ENCODE measurements around the gene NVL. TPM values are rescaled to one million over a fixed set of nuclear protein-coding genes. Genes with fewer than 3 reads are reported as not detected.

NVL gene
- total and polyA plus RNA-seq, 2 donors (not counting 3 experiments of a cell fraction or from before 2014, with no cell fraction given) = 16.7 to 30.3 TPM

DNA sequence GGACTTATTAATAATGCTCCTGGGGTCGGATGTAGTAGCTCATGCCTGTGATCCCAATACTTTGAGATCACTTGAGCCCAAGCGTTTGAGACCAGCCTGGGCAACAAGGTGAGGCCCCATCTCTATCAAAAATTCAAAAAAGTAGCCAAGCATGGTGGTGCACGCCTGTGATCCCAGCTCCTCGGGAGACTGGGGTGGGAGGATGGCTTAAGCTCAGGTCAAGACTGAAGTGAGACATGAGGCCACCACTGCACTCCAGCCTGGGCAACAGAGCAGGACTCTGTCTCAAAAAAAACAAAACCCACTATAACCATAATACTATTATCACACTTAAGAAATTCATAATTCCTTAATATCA, 148.5 kb downstream of the NVL start:
- Histone ChIP-seq H3K9me3 (replicated peaks; ENCODE audit: control insufficient read depth, insufficient read depth, low read length) (no peaks in the 10 kb centered on the region), H4K20me1 (replicated peaks; ENCODE audit: control insufficient read depth, extremely low read depth, insufficient read depth, low read length) (no peaks in the 10 kb centered on the region), H3K4me2 (ENCODE audit: insufficient read depth, low read length) (no peak overlapping the region), H3K27ac (ENCODE audit: insufficient read depth, low read depth, low read length) (no peak overlapping the region), H2AFZ (ENCODE audit: low read depth, low read length) (no peak overlapping the region), H3K36me3 (ENCODE audit: control insufficient read depth in 2 of 2, extremely low read depth in 1 of 2, insufficient read depth in 2 of 2, low read length in 2 of 2) (no peaks in the 10 kb centered on the region), H3K4me1 (ENCODE audit: control insufficient read depth, extremely low read depth, insufficient read depth, low read length) (peaks cover 5% of the 10 kb centered on the region), H3K9me1 (replicated peaks; ENCODE audit: control insufficient read depth, extremely low read depth, insufficient read depth, low read length) (no peaks in the 10 kb centered on the region), H3K9ac (replicated peaks; ENCODE audit: extremely low read depth, insufficient read depth, low read length) (no peak overlapping the region), H3K27me3 (ENCODE audit: control insufficient read depth in 2 of 2, insufficient read depth in 2 of 2, low read length in 2 of 2) (no peaks in the 10 kb centered on the region), H3K79me2 (ENCODE audit: control insufficient read depth, insufficient read depth, low read length) (peaks cover 31% of the 10 kb centered on the region), H3K4me3 (replicated peaks in 1 of 3; ENCODE audit: insufficient read depth in 1 of 3, low read depth in 1 of 3, low read length in 3 of 3) (no peak overlapping the region)
- DNase-seq (ENCODE audit: low read depth, low spot score) = no peak
- dilution Hi-C loops (cut with MboI; ENCODE audit: extremely low pct_ligation_motif_present, low sequenced_read_pairs) (no loop called here), intact Hi-C loops (cut with micrococcal nuclease) (loop anchor here (5.0 kb wide), 1 partner anchor 69 kb away; the partner anchor contains the start of gene FBXO28)
- FAIRE-seq = no peak
- no TSS peak for BruUV-seq (replicated peaks)
- POLR2A ChIA-PET = no interaction called here
- CTCF ChIA-PET = interaction anchor here (1.0 kb wide), 1 partner anchor 111 kb away, joined by 3 read pairs; no protein-coding TSS in a partner anchor
- no peak for TF ChIP-seq POLR2AphosphoS5 (IDR thresholded peaks at IDR 0.05; ENCODE audit: insufficient read depth, low read depth, low read length)
- no peak for TF ChIP-seq MYC (IDR thresholded peaks at IDR 0.05; ENCODE audit: low read depth, low read length)
- TF ChIP-seq GATA2 (IDR thresholded peaks at IDR 0.05; ENCODE audit: insufficient read depth, insufficient read length, low read depth, low read length) = no peak

DNA sequence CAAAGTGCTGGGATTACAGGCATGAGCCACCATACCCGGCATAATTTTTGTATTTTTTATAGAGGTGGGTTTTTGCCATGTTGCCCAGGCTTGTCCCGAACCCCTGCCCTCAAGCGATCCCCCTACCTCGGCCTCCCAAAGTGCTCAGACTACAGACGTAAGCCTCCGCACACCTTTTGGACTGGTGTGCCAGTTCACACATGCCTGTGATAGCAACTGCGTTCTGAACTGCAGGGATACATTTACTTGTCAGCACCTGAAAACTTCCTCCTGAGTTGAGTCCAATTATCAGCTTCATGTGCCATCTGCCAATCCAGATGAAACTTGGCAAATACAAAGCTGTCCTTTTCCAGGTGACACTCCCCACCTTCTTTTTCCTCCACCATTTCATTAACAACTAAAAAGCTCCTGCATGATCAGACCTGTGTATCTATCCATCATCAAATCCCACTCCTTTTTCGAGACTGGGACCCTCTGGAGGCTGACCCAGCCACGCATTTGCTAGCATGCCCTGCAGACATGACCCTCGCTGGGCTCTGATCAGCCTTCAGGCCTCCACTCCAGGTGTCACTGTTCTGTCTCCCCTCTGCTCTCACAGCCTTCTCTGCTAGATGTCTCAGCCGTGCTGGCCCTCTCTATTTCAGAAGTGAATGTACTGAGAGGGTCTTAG, 149.1 kb downstream of the NVL start:
- Histone ChIP-seq H3K9me1 (replicated peaks; ENCODE audit: control insufficient read depth, extremely low read depth, insufficient read depth, low read length) (no peaks in the 10 kb centered on the region), H3K36me3 (ENCODE audit: control insufficient read depth in 2 of 2, extremely low read depth in 1 of 2, insufficient read depth in 2 of 2, low read length in 2 of 2) (no peaks in the 10 kb centered on the region), H3K27me3 (ENCODE audit: control insufficient read depth in 2 of 2, insufficient read depth in 2 of 2, low read length in 2 of 2) (no peaks in the 10 kb centered on the region), H3K4me2 (ENCODE audit: insufficient read depth, low read length) (no peak overlapping the region), H4K20me1 (replicated peaks; ENCODE audit: control insufficient read depth, extremely low read depth, insufficient read depth, low read length) (no peaks in the 10 kb centered on the region), H3K9ac (replicated peaks; ENCODE audit: extremely low read depth, insufficient read depth, low read length) (no peak overlapping the region), H2AFZ (ENCODE audit: low read depth, low read length) (no peak overlapping the region), H3K79me2 (ENCODE audit: control insufficient read depth, insufficient read depth, low read length) (peaks cover 26% of the 10 kb centered on the region), H3K27ac (ENCODE audit: insufficient read depth, low read depth, low read length) (no peak overlapping the region), H3K4me1 (ENCODE audit: control insufficient read depth, extremely low read depth, insufficient read depth, low read length) (peaks cover 5% of the 10 kb centered on the region), H3K9me3 (replicated peaks; ENCODE audit: control insufficient read depth, insufficient read depth, low read length) (no peaks in the 10 kb centered on the region), H3K4me3 (replicated peaks in 1 of 3; ENCODE audit: insufficient read depth in 1 of 3, low read depth in 1 of 3, low read length in 3 of 3) (no peak overlapping the region)
- TF ChIP-seq GATA2 (IDR thresholded peaks at IDR 0.05; ENCODE audit: insufficient read depth, insufficient read length, low read depth, low read length) = no peak
- no peak for TF ChIP-seq POLR2A (IDR thresholded peaks at IDR 0.05; ENCODE audit: low read depth, low read length)
- TF ChIP-seq FOS (IDR thresholded peaks at IDR 0.05; ENCODE audit: borderline replicate concordance, insufficient read depth, low read length) = no peak
- TF ChIP-seq EZH2 (IDR thresholded peaks at IDR 0.05; ENCODE audit: borderline replicate concordance, low read depth, low read length, severe bottlenecking) = no peak
- TF ChIP-seq POLR2AphosphoS5 (IDR thresholded peaks at IDR 0.05; ENCODE audit: insufficient read depth, low read depth, low read length) = no peak
- TF ChIP-seq JUN (IDR thresholded peaks at IDR 0.05; ENCODE audit: borderline replicate concordance, insufficient read depth, insufficient read length, low read depth) = no peak
- TF ChIP-seq MYC (IDR thresholded peaks at IDR 0.05; ENCODE audit: low read depth, low read length) = no peak
- TF ChIP-seq, protein P1, sequence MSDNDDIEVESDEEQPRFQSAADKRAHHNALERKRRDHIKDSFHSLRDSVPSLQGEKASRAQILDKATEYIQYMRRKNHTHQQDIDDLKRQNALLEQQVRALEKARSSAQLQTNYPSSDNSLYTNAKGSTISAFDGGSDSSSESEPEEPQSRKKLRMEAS (IDR thresholded peaks at IDR 0.05; ENCODE audit: insufficient read depth, insufficient read length) = no peak
- TF ChIP-seq, protein P2, sequence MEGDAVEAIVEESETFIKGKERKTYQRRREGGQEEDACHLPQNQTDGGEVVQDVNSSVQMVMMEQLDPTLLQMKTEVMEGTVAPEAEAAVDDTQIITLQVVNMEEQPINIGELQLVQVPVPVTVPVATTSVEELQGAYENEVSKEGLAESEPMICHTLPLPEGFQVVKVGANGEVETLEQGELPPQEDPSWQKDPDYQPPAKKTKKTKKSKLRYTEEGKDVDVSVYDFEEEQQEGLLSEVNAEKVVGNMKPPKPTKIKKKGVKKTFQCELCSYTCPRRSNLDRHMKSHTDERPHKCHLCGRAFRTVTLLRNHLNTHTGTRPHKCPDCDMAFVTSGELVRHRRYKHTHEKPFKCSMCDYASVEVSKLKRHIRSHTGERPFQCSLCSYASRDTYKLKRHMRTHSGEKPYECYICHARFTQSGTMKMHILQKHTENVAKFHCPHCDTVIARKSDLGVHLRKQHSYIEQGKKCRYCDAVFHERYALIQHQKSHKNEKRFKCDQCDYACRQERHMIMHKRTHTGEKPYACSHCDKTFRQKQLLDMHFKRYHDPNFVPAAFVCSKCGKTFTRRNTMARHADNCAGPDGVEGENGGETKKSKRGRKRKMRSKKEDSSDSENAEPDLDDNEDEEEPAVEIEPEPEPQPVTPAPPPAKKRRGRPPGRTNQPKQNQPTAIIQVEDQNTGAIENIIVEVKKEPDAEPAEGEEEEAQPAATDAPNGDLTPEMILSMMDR (IDR thresholded peaks at IDR 0.05; ENCODE audit: extremely low read depth in 1 of 2, insufficient read depth in 1 of 2, low read depth in 1 of 2, low read length in 2 of 2) = no peak
- dilution Hi-C loops (cut with MboI; ENCODE audit: extremely low pct_ligation_motif_present, low sequenced_read_pairs) = no loop called here
- DNase-seq (ENCODE audit: low read depth, low spot score) (no peak), FAIRE-seq (no peak)
- intact Hi-C loops (cut with micrococcal nuclease) = loop anchor here (5.0 kb wide), 1 partner anchor 69 kb away; the partner anchor contains the start of gene FBXO28
- POLR2A ChIA-PET = no interaction called here
- CTCF ChIA-PET = interaction anchor here (1.0 kb wide), 1 partner anchor 111 kb away, joined by 3 read pairs; no protein-coding TSS in a partner anchor
- BruUV-seq (replicated peaks) = no TSS peak

Data from endothelial cell of umbilical vein (primary cell).